Neural cell (in vitro differentiated cells): ENCODE results near the gene MSX2. TPM values are rescaled to one million over a fixed set of nuclear protein-coding genes. Genes with fewer than 3 reads are reported as not detected.

Source experiments
- H2AFZ ChIP-seq: fragments of 200-600, 300-800 bp; sonication (generic), shearing (Covaris generic); 2 replicates; pipeline ENCODE4 v1.6.0; 2014; ENCODE audit warnings: low read depth, mild to moderate bottlenecking, antibody characterized with exemption, low read length, moderate library complexity
- H3F3A ChIP-seq: fragments of 200-600 bp; shearing (Covaris generic); 2 replicates; pipeline ENCODE4 v1.6.1; 2016; ENCODE audit warnings: mild to moderate bottlenecking, moderate library complexity, mixed read lengths, antibody characterized with exemption, low read length; ENCODE audit not compliant: insufficient read depth, poor library complexity, severe bottlenecking
- H3K27ac ChIP-seq: fragments of 200-600, 300-800 bp; sonication (generic), shearing (Covaris generic); 2 replicates; pipeline ENCODE4 v1.5.1; 2014; ENCODE audit warnings: mild to moderate bottlenecking, low read length, moderate library complexity
- H3K27me3 ChIP-seq: fragments of 300-800, 200-600 bp; sonication (generic), shearing (Covaris generic); 2 replicates; pipeline ENCODE4 v1.6.0; 2014; ENCODE audit warnings: mild to moderate bottlenecking, low read depth, low read length, moderate library complexity; ENCODE audit not compliant: insufficient read depth
- H3K36me3 ChIP-seq: fragments of 300-800, 200-600 bp; sonication (generic), shearing (Covaris generic); 2 replicates; pipeline ENCODE4 v1.5.1; 2014; ENCODE audit warnings: mild to moderate bottlenecking, antibody characterized with exemption, low read length, moderate library complexity; ENCODE audit not compliant: insufficient read depth
- H3K4me2 ChIP-seq: fragments of 300-800, 200-600 bp; sonication (generic), shearing (Covaris generic); 2 replicates; pipeline ENCODE4 v1.6.0; 2014; ENCODE audit warnings: mild to moderate bottlenecking, low read length
- H3K4me3 ChIP-seq: fragments of 300-800, 200-600 bp; sonication (generic), shearing (Covaris generic); 2 replicates; pipeline ENCODE4 v1.5.1; 2014; ENCODE audit warnings: mild to moderate bottlenecking, low read length, moderate library complexity
- H3K79me2 ChIP-seq: fragments of 200-600 bp; shearing (Covaris generic); replicated peaks from 2 replicates; pipeline ENCODE4 v1.6.0; 2014; ENCODE audit warnings: mild to moderate bottlenecking, low read length, moderate library complexity; ENCODE audit not compliant: insufficient read depth
- H3K9ac ChIP-seq: fragments of 300-800, 200-600 bp; sonication (generic), shearing (Covaris generic); 2 replicates; pipeline ENCODE4 v1.6.1; 2016; ENCODE audit warnings: mild to moderate bottlenecking, low read length, mixed read lengths
- H3K9me2 ChIP-seq: fragments of 200-600 bp; shearing (Covaris generic); 2 replicates; pipeline ENCODE4 v1.6.1; 2016; ENCODE audit warnings: mild to moderate bottlenecking, low read length, mixed read lengths; ENCODE audit not compliant: insufficient read depth
- H3K9me3 ChIP-seq: fragments of 200-600, 300-800 bp; sonication (generic), shearing (Covaris generic); 2 replicates; pipeline ENCODE4 v1.6.1; 2016; ENCODE audit warnings: mild to moderate bottlenecking, mixed run types, low read length, moderate library complexity, mixed read lengths
- H4K20me1 ChIP-seq: fragments of 200-600 bp; shearing (Covaris generic); 2 replicates; pipeline ENCODE4 v1.6.1; 2016; ENCODE audit warnings: mild to moderate bottlenecking, mixed run types; ENCODE audit not compliant: insufficient read depth
- EP300 ChIP-seq: fragments of 450-650 bp; conservative IDR thresholded peaks from 2 replicates; pipeline ENCODE4 v1.6.1; 2014; ENCODE audit warnings: antibody characterized with exemption, mild to moderate bottlenecking, moderate library complexity; ENCODE audit not compliant: poor library complexity, severe bottlenecking
- EZH2 ChIP-seq: fragments of 200-600, 300-800 bp; shearing (Covaris generic), sonication (generic); IDR thresholded peaks from 2 replicates; pipeline ENCODE4 v1.6.1; 2014; ENCODE audit warnings: antibody characterized with exemption, low read length, borderline replicate concordance, mild to moderate bottlenecking; ENCODE audit not compliant: insufficient read depth, poor library complexity, severe bottlenecking
- MXI1 ChIP-seq: fragments of 450-650 bp; conservative IDR thresholded peaks from 2 replicates; pipeline ENCODE4 v1.6.1; 2014; ENCODE audit warnings: antibody characterized with exemption, mild to moderate bottlenecking; ENCODE audit not compliant: poor library complexity, severe bottlenecking
- POLR2AphosphoS5 ChIP-seq: IDR thresholded peaks from 2 replicates; pipeline ENCODE4 v1.6.1; 2012
- RAD21 ChIP-seq: fragments of 450-650 bp; conservative IDR thresholded peaks from 2 replicates; pipeline ENCODE4 v1.6.1; 2014; ENCODE audit warnings: antibody characterized with exemption, mild to moderate bottlenecking, moderate library complexity
- SMC3 ChIP-seq: fragments of 450-650 bp; conservative IDR thresholded peaks from 2 replicates; pipeline ENCODE4 v1.6.1; 2014; ENCODE audit warnings: antibody characterized with exemption, mild to moderate bottlenecking, moderate library complexity; ENCODE audit not compliant: poor library complexity
- TAF1 ChIP-seq: IDR thresholded peaks from 2 replicates; pipeline ENCODE4 v1.6.1; 2012; ENCODE audit warnings: low read depth
- polyA plus RNA-seq: library from polyadenylated mRNA; depleted of rRNA; stranded (reverse); fragments of >200 nt; gene quantifications from 2 replicates; pipeline ENCODE4 v1.2.3, GENCODE V29; 2014
- TF ChIP-seq, protein P1 (sequence below): fragments of 450-650 bp; IDR thresholded peaks from 2 replicates; pipeline ENCODE4 v1.5.1; 2014; ENCODE audit warnings: antibody characterized with exemption, mild to moderate bottlenecking, moderate library complexity; ENCODE audit not compliant: poor library complexity, severe bottlenecking
- TF ChIP-seq, protein P2 (sequence below): IDR thresholded peaks from 2 replicates; pipeline ENCODE4 v1.6.1; 2012; ENCODE audit warnings: borderline replicate concordance

The MSX2 gene
- polyA plus RNA-seq, 1 donor from 2014 or later = not detected

DNA sequence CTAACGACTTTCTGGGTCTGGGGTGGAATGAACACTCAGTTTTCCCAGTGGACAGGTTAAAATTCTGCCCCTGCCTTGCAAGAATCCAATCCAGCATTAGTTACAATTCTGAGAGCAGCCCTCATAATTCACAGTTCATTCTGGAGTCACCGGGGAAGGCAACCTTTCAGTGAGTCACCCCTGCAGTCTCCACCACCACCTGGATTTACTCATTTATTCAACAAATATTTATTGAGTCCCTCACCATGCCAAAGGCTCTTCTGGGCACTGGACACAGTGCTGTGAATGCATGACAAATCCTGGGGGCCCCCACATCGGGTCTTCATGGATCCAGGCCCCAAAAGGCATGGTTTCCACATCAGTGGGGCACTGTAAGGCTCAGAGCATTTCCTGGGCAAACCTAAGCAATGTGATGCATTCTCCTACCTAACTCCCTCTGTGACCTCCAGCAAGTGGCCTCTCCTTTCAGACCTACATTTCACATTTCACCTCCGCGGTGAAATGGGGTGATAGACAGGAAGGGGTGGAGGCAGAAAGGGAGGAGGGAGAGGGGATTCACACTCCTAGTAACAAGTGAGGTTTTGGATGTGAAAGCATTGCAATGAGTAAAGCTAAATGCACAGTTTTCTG is 6.4 kb upstream of the MSX2 start:
- TF ChIP-seq TAF1 (no peak), SMC3 (no peak), EP300 (no peak), MXI1 (no peak), POLR2AphosphoS5 (no peak), EZH2 (no peak), RAD21 (no peak)
- TF ChIP-seq, protein P1, sequence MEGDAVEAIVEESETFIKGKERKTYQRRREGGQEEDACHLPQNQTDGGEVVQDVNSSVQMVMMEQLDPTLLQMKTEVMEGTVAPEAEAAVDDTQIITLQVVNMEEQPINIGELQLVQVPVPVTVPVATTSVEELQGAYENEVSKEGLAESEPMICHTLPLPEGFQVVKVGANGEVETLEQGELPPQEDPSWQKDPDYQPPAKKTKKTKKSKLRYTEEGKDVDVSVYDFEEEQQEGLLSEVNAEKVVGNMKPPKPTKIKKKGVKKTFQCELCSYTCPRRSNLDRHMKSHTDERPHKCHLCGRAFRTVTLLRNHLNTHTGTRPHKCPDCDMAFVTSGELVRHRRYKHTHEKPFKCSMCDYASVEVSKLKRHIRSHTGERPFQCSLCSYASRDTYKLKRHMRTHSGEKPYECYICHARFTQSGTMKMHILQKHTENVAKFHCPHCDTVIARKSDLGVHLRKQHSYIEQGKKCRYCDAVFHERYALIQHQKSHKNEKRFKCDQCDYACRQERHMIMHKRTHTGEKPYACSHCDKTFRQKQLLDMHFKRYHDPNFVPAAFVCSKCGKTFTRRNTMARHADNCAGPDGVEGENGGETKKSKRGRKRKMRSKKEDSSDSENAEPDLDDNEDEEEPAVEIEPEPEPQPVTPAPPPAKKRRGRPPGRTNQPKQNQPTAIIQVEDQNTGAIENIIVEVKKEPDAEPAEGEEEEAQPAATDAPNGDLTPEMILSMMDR = no peak
- TF ChIP-seq, protein P2, sequence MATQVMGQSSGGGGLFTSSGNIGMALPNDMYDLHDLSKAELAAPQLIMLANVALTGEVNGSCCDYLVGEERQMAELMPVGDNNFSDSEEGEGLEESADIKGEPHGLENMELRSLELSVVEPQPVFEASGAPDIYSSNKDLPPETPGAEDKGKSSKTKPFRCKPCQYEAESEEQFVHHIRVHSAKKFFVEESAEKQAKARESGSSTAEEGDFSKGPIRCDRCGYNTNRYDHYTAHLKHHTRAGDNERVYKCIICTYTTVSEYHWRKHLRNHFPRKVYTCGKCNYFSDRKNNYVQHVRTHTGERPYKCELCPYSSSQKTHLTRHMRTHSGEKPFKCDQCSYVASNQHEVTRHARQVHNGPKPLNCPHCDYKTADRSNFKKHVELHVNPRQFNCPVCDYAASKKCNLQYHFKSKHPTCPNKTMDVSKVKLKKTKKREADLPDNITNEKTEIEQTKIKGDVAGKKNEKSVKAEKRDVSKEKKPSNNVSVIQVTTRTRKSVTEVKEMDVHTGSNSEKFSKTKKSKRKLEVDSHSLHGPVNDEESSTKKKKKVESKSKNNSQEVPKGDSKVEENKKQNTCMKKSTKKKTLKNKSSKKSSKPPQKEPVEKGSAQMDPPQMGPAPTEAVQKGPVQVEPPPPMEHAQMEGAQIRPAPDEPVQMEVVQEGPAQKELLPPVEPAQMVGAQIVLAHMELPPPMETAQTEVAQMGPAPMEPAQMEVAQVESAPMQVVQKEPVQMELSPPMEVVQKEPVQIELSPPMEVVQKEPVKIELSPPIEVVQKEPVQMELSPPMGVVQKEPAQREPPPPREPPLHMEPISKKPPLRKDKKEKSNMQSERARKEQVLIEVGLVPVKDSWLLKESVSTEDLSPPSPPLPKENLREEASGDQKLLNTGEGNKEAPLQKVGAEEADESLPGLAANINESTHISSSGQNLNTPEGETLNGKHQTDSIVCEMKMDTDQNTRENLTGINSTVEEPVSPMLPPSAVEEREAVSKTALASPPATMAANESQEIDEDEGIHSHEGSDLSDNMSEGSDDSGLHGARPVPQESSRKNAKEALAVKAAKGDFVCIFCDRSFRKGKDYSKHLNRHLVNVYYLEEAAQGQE = no peak
- Histone ChIP-seq H3K4me3 (no peak overlapping the region), H3K4me2 (no peak overlapping the region), H3K79me2 (no peaks in the 10 kb centered on the region), H3K9me2 (no peaks in the 10 kb centered on the region), H3K27ac (no peak overlapping the region), H2AFZ (no peak overlapping the region), H3K27me3 (peaks cover 70% of the 10 kb centered on the region), H4K20me1 (no peaks in the 10 kb centered on the region), H3F3A (no peaks in the 10 kb centered on the region), H3K36me3 (no peaks in the 10 kb centered on the region), H3K9ac (no peak overlapping the region), H3K9me3 (no peaks in the 10 kb centered on the region)

DNA sequence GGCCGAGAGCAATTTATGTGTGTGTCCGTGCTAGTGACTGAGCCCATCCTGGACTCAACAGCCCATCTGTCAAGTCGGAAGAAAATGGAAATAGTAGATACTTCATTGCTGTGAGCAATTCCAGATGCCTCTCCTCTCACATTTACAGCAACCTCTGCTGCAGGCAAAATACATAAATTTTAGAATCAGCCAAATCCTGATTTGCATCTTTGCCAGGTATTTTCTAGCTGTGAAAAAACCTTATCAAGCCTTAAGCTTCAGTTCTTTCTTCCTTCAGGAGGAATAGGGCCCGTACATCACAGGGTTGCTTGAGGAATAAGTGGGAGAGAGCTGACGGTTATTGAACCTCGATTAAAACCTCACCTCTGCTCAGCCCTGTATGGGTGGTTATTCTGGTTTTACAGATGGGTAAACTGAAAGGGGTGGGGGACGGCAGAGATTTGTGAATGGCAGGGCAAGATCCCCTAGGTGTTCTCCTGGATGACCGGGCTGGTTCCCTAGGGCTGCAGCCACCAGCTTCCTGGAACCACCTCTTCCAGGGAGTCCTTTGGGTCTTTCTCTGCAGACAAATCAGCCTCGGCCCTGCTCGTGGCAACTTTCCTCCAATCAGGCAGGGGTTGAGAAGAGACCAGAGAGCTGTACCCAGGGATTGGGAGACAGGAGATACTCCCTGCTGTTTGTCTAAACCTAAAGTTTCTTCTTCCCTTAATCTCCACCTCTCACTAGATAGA is 5.3 kb upstream of the MSX2 start:
- H2AFZ ChIP-seq = no peak overlapping the region
- H3F3A ChIP-seq = no peaks in the 10 kb centered on the region
- H3K36me3 ChIP-seq = no peaks in the 10 kb centered on the region
- no peak overlapping the region for H3K9ac ChIP-seq
- H4K20me1 ChIP-seq = no peaks in the 10 kb centered on the region
- H3K4me2 ChIP-seq = no peak overlapping the region
- H3K27me3 ChIP-seq = peaks cover 81% of the 10 kb centered on the region
- H3K9me3 ChIP-seq = no peaks in the 10 kb centered on the region
- H3K9me2 ChIP-seq = no peaks in the 10 kb centered on the region
- TF ChIP-seq EZH2 (no peak), TAF1 (no peak), POLR2AphosphoS5 (no peak), EP300 (no peak), RAD21 (no peak), SMC3 (no peak), MXI1 (no peak)
- TF ChIP-seq, protein P2 = no peak
- TF ChIP-seq, protein P1 = no peak
- H3K4me3 ChIP-seq = no peak overlapping the region
- H3K79me2 ChIP-seq = no peaks in the 10 kb centered on the region
- H3K27ac ChIP-seq = no peak overlapping the region
